HG03342 (cell line): ENCODE data around the gene ALDH1A2.
"Not testable (repeated sequence)": the region's sequence is repeated elsewhere in the genome, so short reads cannot be mapped to it uniquely, and the experiment has no call there.

Source experiments
- ATAC-seq: cut with Tn5 transposase; IDR thresholded peaks from one replicate; pipeline ENCODE4 v1.9.1; 2021; ENCODE audit warnings: mild to moderate bottlenecking, moderate library complexity; ENCODE audit not compliant: unreplicated experiment

ALDH1A2 gene

GRCh38 chr15:58069008-58069407 is 3.5 kb upstream of the ALDH1A2 start:
- no peak for ATAC-seq

- no peak for ATAC-seq
Observed at GRCh38 chr15:58066042-58066867, 744 bp upstream of the ALDH1A2 start.

- no peak for ATAC-seq
Observed at GRCh38 chr15:58064980-58065444, 499 bp downstream of the ALDH1A2 start.

GRCh38 chr15:58064082-58064979 is 1.2 kb downstream of the ALDH1A2 start:
- ATAC-seq: no peak

GRCh38 chr15:58063614-58064013 is 1.9 kb downstream of the ALDH1A2 start:
- ATAC-seq: no peak

GRCh38 chr15:58062983-58063382 is 2.5 kb downstream of the ALDH1A2 start:
- ATAC-seq: no peak

GRCh38 chr15:58062175-58062574 is 3.3 kb downstream of the ALDH1A2 start:
- no peak for ATAC-seq

- no peak for ATAC-seq
Observed at GRCh38 chr15:58060575-58060974, 4.9 kb downstream of the ALDH1A2 start.

GRCh38 chr15:58058729-58059128 is 6.8 kb downstream of the ALDH1A2 start:
- ATAC-seq: no peak

GRCh38 chr15:58058073-58058472 is 7.4 kb downstream of the ALDH1A2 start:
- ATAC-seq: no peak

GRCh38 chr15:58057559-58057958 is 8.0 kb downstream of the ALDH1A2 start:
- ATAC-seq: no peak

- ATAC-seq: no peak
Observed at GRCh38 chr15:58056015-58056414, 9.5 kb downstream of the ALDH1A2 start.

GRCh38 chr15:58053315-58054153 is 12.0 kb downstream of the ALDH1A2 start:
- ATAC-seq: no peak

- ATAC-seq: no peak
Observed at GRCh38 chr15:58052334-58052733, 13.2 kb downstream of the ALDH1A2 start.

GRCh38 chr15:58049520-58050227 is 15.8 kb downstream of the ALDH1A2 start:
- ATAC-seq: no peak

- no peak for ATAC-seq
Observed at GRCh38 chr15:58048261-58048660, 17.2 kb downstream of the ALDH1A2 start.

GRCh38 chr15:58047149-58047548 is 18.4 kb downstream of the ALDH1A2 start:
- no peak for ATAC-seq

- no peak for ATAC-seq
Observed at GRCh38 chr15:58046467-58046866, 19.0 kb downstream of the ALDH1A2 start.

- ATAC-seq: not testable (repeated sequence)
Observed at GRCh38 chr15:58045376-58045775, 20.1 kb downstream of the ALDH1A2 start.

GRCh38 chr15:58044551-58044950 is 21.0 kb downstream of the ALDH1A2 start:
- no peak for ATAC-seq
